ENCODE results near the gene AGBL4.

The AGBL4 gene

GRCh38 chr1:48889615-48890014 lies 1134.1 kb downstream of the AGBL4 start:
- no peak for DNase-seq (ENCODE audit: low read depth in 3 of 3)

GRCh38 chr1:48889082-48889481 lies 1134.7 kb downstream of the AGBL4 start:
- no peak for DNase-seq (ENCODE audit: low read depth in 3 of 3)

- DNase-seq (ENCODE audit: low read depth in 3 of 3) = no peak
Measured at GRCh38 chr1:48887796-48888195, 1136.0 kb downstream of the AGBL4 start.

GRCh38 chr1:48882020-48882419 lies 1141.7 kb downstream of the AGBL4 start:
- DNase-seq (ENCODE audit: low read depth in 3 of 3) = no peak

- DNase-seq (ENCODE audit: low read depth in 3 of 3) = no peak
Measured at GRCh38 chr1:48878191-48878940, 1145.4 kb downstream of the AGBL4 start.

GRCh38 chr1:48876330-48876785 lies 1147.4 kb downstream of the AGBL4 start:
- no peak for DNase-seq (ENCODE audit: low read depth in 3 of 3)

GRCh38 chr1:48875552-48876329 lies 1148.0 kb downstream of the AGBL4 start:
- DNase-seq (ENCODE audit: low read depth in 3 of 3) = no peak

GRCh38 chr1:48873944-48874343 lies 1149.8 kb downstream of the AGBL4 start:
- no peak for DNase-seq (ENCODE audit: low read depth in 3 of 3)

GRCh38 chr1:48870596-48870995 lies 1153.2 kb downstream of the AGBL4 start:
- DNase-seq (ENCODE audit: low read depth in 3 of 3) = no peak

- DNase-seq (ENCODE audit: low read depth in 3 of 3) = no peak
Measured at GRCh38 chr1:48869116-48869893, 1154.4 kb downstream of the AGBL4 start.

GRCh38 chr1:48864913-48865312 lies 1158.8 kb downstream of the AGBL4 start:
- DNase-seq (ENCODE audit: low read depth in 3 of 3) = no peak

- DNase-seq (ENCODE audit: low read depth in 3 of 3) = no peak
Measured at GRCh38 chr1:48859456-48859855, 1164.3 kb downstream of the AGBL4 start.

GRCh38 chr1:48858200-48858920 lies 1165.4 kb downstream of the AGBL4 start:
- DNase-seq (ENCODE audit: low read depth in 3 of 3) = no peak

- no peak for DNase-seq (ENCODE audit: low read depth in 3 of 3)
Measured at GRCh38 chr1:48853006-48853405, 1170.7 kb downstream of the AGBL4 start.

- DNase-seq (ENCODE audit: low read depth in 3 of 3) = no peak
Measured at GRCh38 chr1:48851638-48852037, 1172.1 kb downstream of the AGBL4 start.

GRCh38 chr1:48848035-48848434 lies 1175.7 kb downstream of the AGBL4 start:
- DNase-seq (ENCODE audit: low read depth in 3 of 3) = no peak

- DNase-seq (ENCODE audit: low read depth in 3 of 3) = no peak
Measured at GRCh38 chr1:48846441-48846840, 1177.3 kb downstream of the AGBL4 start.

GRCh38 chr1:48844187-48844586 lies 1179.6 kb downstream of the AGBL4 start:
- no peak for DNase-seq (ENCODE audit: low read depth in 3 of 3)

- no peak for DNase-seq (ENCODE audit: low read depth in 3 of 3)
Measured at GRCh38 chr1:48841966-48842365, 1181.8 kb downstream of the AGBL4 start.

GRCh38 chr1:48841461-48841860 lies 1182.3 kb downstream of the AGBL4 start:
- no peak for DNase-seq (ENCODE audit: low read depth in 3 of 3)

- DNase-seq (ENCODE audit: low read depth in 3 of 3) = no peak
Measured at GRCh38 chr1:48831120-48831978, 1192.4 kb downstream of the AGBL4 start.

All from stimulated activated CD4-positive, alpha-beta T cell treated with anti-CD3 and anti-CD28 coated beads, TNF-alpha, amount 100 ng/mL, for 24 hours (primary cell).